NCI-H446 (cell line): ENCODE data around the gene JPH4.

Source experiments
- DNase-seq, 2 experiments: peaks; one replicate each; lab custom pipeline; 2025; lab: John Stamatoyannopoulos, UW

The JPH4 gene

GRCh38 chr14:23562822-23563472 lies 15.6 kb downstream of the JPH4 start:
- peak in 1 of 2 experiments; percentile 79 for DNase-seq

- no peak for DNase-seq
Observed at GRCh38 chr14:23561873-23562821, 16.4 kb downstream of the JPH4 start.

GRCh38 chr14:23561259-23561658 lies 17.3 kb downstream of the JPH4 start:
- DNase-seq, result no peak

DNA sequence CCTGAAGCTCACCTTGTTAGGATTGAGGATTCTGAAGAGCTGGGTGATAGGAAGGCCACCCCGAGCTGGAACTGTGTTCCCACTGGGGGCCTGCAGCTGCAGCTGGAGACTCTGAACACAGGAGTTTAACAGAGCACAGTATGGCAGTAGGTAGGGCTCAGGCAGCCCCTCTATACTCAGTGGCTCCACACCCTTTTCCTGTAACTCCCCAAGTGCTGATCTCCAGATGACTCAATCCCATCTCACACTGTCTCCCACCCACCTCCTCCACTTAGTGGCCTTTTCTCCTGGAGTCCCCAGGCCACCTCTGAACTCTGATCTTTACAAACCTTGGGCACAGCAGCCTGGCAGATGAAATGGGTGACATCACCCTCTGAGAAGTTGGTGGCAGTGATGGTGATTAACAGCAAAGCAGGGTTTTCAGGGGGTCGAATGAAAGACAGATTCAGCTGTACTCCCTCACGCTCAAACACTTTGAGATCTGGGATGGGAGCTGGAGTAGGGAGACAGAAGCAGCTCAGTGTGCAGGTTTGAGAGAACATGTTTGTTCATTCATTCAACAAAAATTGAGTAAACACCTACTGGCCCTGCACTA lies 18.6 kb downstream of the JPH4 start:
- no peak for DNase-seq

GRCh38 chr14:23559010-23559925 lies 19.3 kb downstream of the JPH4 start:
- peak; percentile 19 to 67 for DNase-seq

DNA sequence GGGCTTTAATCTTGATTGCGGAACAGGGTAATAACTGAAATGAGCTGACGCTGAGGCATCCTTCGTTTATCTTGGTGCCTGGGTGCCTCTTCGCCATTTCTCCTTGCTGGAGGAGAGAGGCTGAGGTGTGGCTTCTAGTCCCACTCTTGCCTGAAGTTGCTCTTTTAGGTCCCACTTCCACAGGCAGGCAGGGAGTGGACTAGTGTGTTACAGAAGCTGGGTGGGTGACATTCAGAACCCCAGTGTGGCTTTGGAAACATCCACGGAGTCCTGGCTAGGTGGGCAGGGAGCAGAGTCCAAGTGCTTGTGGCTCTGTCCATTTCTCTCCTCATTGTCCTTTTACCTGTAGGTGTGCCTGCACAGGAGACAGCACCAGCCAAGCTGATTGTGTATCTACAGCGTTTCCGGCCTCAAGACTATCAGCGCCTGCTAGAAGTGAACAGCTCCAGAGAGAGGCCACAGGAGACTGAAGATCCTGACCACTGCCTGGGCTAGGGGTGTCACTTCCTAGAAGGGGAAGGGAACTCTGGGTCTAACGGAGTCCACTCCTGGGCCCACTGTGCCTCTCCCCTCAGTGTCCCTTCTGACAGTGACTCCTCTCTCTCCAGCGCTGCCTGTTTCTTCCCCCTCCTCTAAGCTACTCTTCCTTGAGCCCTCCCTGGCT lies 20.1 kb downstream of the JPH4 start:
- DNase-seq, result no peak

DNA sequence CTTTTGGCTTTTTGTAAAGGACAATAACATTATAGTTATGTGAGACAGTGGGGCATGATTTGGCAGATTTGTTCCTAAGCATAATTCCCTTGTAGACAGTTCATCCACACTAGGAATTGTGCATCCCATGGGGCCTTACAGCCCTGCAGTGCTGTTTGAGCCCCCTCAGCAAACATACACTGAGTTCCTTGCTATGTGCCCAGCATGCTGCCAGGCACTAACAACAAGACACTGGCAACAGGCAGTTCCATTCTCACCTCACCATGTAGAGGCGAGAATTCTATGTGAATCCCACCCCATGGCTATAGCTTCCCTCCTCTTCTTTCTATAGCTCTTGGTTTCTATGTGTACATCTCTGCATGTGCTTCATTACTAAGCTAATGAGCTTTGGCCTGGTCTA lies 20.6 kb downstream of the JPH4 start:
- DNase-seq, result no peak

- no peak for DNase-seq
Observed at GRCh38 chr14:23557521-23557920, 21.1 kb downstream of the JPH4 start.

DNA sequence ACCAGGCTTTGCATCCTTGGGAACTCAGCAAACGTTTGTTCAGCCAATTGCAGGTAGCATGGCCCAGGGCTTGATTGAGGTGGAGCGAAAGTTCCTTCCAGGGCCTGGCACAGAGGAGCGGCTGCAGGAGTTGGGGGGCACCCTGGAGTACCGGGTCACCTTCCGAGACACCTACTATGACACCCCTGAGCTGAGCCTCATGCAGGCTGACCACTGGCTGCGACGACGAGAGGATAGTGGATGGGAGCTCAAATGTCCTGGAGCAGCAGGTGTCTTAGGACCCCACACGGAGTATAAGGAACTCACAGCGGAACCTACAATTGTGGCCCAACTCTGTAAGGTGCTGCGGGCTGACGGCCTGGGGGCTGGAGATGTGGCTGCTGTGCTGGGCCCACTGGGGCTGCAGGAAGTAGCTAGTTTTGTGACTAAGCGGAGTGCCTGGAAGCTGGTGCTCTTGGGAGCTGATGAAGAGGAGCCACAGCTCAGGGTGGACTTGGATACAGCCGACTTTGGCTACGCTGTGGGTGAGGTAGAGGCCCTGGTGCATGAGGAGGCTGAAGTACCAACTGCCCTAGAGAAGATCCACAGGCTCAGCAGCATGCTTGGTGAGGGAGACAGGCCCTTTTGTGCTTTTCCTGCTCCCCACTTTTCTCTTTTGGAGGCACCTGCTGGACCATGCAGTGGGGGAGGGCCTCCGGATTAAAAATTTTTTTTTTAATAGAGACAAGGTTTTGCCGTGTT lies 21.7 kb downstream of the JPH4 start:
- no peak for DNase-seq

DNA sequence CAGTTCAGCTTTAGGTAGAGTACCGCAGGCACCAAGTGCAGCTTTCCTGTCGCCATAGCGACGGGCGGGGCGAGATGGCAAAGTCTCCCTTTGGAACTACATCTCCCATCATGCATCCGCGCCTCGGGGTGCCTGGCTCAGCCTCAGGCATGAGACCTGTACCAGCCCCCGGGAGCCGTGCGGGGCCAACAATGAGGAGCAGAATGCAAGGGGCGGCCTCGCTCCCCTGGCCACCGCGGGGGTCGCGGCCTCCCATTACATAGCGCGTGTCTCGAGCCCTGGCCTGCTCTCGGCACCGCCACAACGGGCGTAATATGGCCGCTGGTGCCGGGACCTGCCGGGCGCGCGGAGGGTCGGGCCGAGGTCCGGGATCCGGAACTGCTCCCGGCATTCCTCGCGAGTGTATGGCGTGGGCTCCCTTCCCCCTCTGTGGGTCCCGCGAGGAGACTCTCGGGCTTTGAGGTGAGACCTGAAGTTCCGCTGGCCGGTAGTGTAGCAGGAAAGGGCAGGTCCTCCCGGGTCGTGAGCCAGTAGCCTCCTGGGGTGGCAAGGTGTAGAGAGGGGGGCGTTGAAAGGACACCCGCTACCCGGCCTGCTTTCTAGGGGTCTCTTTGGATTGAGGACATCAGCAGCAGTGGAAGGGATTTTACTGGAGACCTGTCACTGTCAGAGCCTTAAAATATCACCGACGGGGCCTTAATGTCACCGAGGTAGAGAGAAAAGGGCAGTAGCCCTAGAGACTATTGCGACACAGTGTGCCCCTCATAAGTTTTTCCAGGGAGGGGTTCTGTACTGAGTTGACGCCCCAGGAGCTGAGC lies 22.5 kb downstream of the JPH4 start, which contains the start of gene THTPA:
TSS of gene THTPA (plus strand) at position 390 of the 818 bp plus-strand sequence. CDS start 487 bp downstream, outside the sequence.
- DNase-seq, result peak; percentile 85 to 93

DNA sequence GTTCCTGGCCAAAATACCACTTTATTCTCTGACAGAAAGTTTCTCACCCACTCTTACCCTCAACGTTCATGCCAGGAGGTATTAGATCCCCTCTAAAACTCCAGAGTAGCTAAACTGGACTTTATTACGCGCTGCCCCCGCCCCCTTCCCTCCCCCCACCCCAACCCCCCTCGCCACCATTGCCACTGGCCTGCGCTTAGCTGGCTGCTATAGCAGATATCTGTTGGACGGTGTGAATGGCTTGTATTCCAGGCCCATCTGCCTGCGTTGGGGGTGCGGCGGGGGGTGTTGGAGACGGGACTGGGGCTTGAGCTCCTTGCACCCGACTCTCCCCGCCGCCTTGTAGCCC lies 23.1 kb downstream of the JPH4 start:
- no peak for DNase-seq

- DNase-seq, result peak; percentile 86 to 90
Observed at GRCh38 chr14:23551266-23552028, 27.1 kb downstream of the JPH4 start, which contains the start of gene ZFHX2. Gene ZFHX2 (minus strand): TSS chr14:23551765. CDS start chr14:23535325, 16,440 bp downstream.

GRCh38 chr14:23550812-23551265 lies 27.8 kb downstream of the JPH4 start:
- DNase-seq, result no peak

- DNase-seq, result no peak
Observed at GRCh38 chr14:23550131-23550811, 28.3 kb downstream of the JPH4 start.

GRCh38 chr14:23548351-23549318 lies 30.0 kb downstream of the JPH4 start:
- DNase-seq, result no peak

DNA sequence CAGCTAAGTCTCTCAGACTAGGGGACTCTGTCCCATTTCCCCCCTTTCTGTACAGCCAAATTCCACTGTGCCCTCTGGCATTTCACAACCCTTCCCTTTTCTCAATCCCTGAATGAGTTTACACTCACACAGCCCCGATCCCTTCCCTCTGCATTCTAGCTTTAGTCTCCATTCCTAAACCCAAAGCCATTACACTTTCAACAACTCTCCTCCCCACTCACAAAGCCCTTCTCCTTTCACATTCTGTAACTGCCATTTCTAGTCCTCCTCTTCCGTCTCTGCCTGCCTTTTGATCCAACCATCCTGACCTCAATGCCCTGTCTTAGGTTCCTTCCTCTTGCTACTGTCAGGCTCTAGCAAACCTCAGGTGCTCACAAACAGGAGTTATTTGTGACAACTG lies 30.7 kb downstream of the JPH4 start:
- no peak for DNase-seq
